ENCODE data around the gene ARSG.
"Not testable (repeated sequence)": the region's sequence is repeated elsewhere in the genome, so short reads cannot be mapped to it uniquely, and the experiment has no call there.

The ARSG gene

DNA sequence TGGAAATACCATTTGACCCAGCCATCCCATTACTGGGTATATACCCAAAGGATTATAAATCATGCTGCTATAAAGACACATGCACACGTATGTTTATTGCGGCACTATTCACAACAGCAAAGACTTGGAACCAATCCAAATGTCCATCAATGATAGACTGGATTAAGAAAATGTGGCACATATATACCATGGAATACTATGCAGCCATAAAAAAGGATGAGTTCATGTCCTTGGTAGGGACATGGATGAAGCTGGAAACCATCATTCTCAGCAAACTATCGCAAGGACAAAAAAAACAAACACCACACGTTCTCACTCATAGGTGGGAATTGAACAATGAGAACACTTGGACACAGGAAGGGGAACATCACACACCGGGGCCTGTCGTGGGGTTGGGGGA is 9.3 kb upstream of the ARSG start:
- not testable (repeated sequence) for FAIRE-seq

DNA sequence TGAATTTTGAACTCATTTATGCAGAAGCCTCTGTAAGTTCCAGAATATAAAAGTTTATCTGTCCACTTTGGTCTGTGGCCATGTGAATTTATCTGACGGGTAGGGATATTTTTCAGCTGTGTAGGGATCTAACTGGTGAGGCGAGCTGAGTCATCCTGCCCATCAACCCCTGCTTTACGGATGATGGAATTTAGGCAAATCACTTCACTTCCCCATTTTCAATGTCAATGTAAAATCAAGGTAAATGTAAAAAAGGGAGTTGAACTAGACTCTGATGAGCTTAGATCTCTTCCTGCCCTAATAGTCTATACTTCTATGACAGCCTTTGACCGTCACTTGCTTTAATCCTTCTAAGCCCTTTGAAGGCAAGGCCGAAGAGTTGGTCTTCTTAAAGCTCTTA is 2.9 kb upstream of the ARSG start:
- no peak for FAIRE-seq

DNA sequence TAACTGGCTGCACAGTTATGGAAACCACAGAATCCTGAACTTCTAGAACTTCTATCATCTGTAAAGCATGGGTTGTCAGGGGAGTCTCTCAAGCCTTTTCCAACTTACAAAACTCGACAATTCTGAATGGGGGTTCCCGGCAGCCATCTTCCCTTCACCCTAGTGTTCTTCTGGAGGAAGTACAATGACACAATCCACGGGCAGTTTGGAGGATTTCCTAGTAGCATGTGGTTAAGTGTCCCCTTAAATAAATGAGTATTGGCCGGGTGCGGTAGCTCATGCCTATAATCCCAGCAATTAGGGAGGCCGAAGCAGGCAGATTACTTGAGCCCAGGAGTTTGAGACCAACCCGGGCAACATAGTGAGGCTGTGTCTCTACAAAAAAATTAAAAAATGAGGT is 2.5 kb upstream of the ARSG start:
- no peak for FAIRE-seq

DNA sequence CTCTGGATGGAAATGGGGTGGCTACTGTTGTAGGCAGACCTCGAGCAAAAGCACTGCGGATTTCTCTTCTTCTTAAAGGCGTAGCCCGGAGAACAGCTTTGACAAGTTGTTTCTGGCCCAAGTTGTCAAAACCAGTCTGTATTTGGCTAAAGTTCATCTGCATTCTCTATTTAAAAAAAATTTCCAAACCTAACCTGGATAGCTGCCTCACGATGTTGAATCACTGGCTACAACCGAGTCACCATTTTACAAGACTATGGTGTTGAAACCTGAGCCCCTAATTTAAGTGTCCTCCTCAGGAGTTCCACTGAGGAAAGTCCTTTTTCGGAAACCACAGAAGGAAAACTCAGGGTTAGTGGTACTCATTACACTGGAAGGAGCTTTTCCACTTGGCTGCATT is 1.8 kb upstream of the ARSG start:
- no peak for FAIRE-seq

DNA sequence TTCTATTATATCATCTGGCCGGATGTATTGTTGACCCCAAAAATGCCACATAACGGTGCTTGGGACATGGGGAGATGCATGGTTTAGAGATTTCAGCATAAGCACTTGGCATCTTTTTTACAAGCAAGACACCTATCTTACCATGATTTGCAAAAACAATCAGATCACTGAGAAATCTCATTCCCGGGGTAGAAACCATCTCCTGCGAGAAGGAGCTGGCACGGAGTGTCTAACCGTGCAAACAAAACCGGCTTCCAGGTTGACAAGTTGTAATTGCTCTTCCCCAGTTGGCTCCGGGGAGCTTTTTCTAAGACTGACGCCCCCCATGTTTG is 1.4 kb upstream of the ARSG start:
- no peak for FAIRE-seq

DNA sequence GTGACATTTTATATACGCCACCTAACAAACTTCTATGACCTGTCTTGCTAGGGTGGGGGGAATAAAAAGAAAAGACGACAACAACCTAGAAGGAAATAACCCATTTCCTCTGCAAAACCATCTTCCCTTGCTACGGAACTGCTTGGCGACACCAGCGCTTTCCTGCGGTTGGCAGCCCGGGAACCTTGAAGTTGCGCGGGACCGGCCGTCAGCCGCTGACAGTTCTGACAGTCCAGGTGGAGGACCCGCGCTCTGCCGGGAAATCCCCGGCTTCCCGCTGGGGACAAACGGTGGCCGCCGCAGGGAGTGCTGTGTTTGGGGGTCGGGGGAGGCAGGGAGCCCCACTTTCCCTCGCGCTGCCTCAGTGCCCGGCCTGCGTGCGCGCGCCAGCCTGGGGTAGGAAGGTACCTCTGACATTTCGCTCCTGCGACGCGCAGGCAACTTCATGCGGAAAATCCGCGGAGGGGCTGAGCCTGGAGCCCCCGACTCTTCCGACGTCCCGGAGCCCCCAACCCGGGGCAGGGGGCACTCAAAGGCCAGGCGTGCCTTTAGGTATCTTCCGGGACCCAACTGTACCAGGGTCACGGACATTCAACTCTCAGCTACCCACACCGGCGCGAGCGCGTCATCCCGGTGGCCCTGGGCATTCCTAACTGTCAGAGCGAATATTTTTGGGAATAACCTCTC is 884 bp upstream of the ARSG start:
- FAIRE-seq, result no peak

DNA sequence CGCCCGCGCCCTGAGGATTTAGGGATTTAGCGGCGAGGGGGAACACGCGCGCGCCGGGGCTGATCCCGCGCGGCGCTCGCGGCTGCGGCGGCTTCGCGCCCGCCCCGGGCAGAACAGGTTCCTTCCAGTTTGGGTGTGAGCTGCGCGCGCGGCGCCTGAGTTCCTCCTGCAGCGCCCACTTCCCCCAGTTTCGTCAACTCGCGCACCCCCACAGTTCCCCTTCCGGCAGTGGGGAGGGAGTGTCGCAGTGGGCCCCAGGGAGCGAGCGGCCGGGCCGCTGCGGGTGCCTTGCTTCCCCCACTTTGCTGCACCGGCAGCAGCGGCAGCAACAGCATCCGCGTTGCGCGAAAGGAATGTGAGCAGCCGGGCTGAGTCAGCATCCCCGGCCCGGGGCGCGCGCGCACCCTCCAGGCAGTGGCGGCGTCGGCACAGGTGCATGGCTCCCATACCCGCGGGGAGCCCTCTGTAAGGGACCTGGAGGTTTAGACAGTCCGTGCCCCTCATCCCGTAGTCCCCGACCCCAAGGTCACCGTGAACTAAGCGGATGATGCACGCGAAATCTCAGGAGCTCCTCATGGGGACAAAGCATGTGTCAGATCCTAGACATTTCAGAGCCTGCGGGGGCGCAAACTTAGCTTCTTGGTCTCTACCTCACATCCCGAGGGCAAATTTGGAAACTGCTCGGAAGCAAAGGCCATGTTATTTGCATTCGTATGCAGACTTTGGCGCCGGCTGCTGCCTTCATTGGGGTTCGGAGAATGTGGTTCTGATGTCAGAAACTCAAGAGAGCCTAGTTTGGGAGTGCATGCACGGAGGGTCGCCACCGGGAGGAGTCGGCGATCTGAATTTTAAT is 767 bp downstream of the ARSG start:
- no peak for FAIRE-seq

DNA sequence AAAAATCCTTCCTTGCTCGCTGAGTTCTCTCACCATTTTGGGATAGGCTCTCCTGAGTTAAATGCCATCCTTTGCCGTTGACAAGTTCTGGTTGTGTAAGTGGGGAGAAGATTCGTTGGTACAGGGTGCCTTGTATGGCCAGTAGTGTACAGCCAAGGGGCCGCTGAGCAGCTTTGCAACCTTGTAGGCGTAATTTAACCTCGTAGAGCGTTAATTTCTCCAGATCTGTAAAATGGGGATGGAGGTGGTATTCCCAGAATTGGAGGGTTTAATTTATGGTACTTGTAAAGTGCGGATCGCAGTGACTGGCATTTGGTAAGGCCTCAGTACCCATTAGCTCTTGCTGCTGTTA is 1.4 kb downstream of the ARSG start:
- FAIRE-seq, result no peak

DNA sequence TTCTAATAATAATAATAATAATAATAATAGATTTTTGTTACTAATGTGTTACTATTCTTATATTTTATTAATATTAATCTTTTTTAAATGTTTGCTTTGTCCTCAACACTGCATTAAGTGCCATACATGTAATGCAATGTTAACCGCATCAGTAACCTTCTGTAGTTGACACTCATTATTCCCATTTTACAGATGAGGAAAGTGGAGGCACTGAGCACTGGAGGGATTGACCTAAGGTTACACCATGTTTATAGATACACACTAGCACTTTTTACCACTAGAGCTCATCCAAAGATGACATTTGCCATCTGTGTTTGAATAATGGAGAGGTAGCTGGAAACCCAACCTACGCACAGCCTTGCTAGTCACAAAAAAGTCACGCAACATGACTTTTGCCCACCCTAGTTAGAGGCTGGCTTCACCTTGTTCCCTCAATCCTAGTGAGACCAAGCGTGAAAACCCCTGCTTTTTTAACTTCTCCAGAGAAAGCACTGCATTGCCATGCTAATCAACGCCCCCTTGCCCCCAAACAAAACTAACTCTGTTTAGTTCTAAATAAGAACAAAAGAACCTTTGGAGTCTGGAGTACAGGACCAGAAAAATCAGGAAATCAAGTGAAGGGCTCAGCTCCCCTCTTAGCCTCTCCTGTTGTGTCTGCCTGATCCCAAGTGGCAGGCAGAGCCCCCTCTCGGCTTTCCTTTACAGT is 2.3 kb downstream of the ARSG start:
- no peak for FAIRE-seq

DNA sequence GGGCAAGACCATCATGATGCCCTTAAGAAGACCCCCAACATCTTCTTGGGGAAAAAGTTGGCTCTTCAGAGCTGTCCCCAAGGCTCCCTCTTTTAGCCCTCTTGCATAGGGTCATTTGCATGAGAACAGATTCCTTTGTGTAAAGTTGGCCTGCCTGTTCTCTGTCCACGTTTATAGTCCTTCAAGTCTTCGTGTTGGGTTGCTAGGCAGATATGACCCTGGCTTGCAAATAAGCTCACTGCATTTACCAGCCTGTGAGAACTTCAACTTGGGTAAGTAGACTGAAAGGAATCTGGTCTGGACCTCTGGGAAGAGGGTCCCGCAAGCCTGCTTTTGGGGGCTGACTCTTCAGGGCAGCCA is 2.9 kb downstream of the ARSG start:
- no peak for FAIRE-seq

DNA sequence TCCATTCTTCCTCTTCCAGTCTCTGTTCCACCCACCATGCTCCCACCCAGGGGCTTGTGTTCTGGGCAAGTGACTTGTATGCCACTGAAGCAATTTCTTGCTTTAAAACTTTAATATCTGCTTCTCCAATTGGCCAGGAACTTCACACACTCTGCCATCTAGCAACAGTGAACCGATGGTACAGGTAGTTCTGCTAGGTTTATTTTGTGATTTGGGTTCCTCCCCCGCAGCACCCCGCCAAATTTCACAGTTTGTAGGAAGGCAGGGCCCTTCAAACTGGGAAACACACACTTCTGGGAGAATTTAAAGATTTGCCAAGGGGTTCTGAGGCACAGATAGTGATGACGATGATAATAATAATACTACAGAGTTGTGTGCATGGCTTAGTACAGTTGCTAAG is 3.3 kb downstream of the ARSG start:
- FAIRE-seq, result no peak

DNA sequence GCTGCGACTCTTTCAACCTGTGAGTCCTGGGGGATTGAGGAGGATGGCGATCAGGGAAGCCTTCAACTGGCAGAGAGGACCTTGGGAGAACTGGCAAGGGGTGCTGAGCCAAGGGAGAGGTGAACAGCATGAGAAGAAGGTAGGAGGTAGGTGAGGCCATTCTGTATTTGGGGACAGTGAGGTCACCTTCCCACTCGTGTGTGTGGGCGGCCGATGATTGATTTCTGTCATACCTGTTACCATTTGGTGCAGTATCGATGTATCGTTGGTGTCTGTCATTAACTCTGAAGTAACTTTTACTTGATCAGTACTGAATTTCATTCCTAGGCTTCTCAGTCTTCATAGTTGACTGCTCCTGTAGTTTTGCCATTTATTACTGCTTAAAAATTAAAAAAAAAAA is 3.8 kb downstream of the ARSG start:
- FAIRE-seq, result no peak

DNA sequence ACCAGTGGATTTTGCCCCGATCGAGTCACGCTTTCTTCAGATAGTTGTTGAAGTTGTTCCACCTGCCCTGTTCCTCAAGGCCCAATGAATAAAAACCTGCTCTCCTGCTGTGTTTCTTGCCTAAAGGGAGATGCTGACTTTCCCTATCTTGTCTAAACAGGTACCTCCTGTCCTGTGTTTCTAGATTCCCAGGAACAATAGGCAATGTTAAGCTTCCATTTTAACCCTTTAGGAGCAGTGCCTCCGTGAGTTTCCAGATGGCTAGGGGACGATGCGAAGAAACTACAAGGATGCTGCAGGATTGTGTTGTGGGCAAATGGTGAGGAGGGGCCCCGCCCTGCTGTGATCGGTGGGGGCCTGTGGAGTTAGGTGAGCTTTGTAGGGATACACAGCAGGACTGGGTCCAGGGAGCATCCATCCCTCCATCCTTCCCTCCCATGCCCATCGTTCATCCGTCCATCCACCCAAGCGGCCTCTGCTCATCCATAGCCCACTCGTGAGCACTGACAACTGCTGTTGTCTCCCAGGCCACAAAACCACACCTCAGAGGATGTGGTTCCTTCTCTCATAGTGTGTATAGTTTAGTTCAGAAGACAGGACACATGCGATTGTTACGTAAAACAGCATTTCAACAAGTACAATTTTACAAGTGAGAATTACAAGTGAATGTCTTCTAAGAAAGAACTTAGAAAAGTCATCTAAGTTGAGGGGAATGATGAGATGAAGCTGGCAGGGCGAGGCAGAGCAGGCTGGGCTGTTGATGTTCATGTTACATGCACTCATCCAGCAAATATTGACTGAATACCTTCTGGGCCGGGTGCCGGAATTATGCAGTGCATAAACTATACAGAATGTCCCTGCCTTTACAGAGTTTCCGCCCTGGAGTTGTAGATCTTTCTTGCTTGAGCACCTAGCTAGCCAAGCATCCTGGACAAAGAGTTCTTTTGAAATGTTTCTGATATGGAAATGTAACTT is 5.2 kb downstream of the ARSG start:
- no peak for FAIRE-seq

DNA sequence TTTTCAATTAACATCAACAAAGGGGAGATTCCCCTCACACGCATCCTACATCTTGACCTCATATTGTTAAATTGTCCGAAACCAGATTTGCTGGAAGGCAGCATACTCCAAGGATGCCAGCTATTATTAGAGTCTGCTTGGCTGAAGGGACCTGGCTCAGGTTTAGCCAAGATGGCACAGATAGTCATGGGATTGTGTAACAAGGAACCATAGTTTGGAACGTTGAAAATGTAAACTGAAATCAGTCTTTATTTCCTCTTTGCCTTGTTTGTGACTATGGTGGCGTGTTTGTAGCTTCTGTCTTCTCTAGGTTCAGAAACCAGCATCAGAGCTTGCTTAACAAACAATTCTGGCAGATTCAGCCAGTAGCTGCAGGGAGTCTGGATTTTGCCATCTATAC is 5.9 kb downstream of the ARSG start:
- FAIRE-seq, result no peak

DNA sequence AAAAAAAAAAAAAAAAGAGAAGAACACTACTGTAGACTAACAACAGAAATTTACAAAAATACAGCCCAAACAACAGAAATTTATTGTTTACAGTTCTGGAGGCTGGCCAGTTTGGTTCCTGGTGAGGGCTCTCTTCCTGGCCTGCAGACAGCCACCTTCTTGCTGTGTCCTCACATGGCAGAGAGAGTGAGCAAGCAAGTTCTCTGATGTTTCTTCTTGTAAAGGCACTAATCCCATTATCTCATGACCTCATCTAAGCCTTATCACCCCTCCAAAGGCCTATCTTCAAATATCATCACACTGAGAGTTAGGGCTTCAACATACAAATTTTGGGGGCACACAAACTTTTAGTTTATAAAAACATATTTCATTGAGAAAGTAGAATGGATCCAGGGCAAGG is 7.3 kb downstream of the ARSG start:
- no peak for FAIRE-seq

DNA sequence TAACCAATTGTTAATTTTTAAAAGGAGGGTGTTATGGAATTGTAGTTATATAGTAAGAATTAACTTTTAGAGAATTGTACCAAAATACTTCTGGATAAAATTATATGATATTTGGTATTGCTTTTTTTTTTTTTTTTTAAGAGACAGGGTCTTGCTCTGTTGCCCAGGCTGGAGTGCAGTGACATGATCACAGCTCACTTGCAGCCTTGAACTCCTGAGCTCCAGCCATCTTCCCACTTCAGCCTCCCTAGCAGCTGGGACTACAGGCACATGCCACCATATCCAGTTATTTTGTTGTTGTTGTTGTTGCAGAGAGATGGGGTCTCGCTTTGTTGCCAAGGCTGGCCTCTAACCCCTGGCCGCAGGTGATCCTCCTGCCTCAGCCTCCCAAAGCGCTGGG is 8.5 kb downstream of the ARSG start:
- FAIRE-seq, result no peak

DNA sequence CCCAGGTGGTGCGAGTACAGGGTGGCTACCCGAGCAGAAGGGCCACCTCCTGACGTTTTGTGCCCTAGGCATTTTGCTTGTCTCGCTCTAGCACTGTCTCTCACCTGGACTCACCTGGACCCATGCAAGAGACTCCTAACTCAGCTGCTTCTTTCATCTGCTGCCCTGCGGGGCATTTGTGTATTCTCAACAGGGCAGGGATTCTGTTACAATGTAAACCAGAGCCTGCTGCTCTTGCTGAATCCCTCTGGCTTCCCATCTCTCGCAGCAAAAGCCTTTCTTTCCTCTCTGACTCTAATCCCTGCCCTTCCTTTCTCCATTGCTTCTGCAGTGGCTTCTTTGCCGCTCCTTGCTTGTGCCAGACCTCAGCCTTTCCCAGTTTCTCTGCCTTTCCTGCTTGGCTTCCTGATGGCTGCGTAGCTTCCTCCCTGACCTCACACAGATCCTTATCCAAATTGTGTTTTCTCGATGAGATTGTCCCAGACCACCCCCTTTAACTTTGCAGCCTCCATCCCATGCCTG is 10.2 kb downstream of the ARSG start:
- FAIRE-seq, result no peak

DNA sequence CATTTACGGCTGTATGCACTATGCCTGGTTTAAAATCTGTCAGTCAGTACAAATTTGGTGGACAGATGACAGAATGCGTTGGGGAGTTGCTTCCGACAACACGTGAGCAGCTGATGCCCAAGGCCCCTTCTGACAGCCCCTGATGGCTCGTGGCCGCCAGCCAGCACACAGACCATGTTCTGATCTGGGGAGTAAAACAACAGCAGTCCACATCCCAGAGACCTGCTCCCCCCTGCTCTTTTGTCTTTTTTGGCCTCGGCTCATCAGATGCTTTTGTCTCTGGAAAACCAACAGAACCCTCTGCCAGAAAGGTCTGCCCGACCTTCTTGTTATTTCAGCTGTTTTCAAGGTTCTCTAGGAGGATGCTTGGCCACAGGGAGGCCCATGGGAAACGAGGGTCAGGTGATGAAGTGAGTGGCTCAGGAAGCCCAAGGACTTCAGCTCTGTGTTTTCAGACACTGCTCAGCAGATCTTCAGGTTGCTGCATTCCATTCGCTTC is 10.8 kb downstream of the ARSG start:
- FAIRE-seq, result no peak

DNA sequence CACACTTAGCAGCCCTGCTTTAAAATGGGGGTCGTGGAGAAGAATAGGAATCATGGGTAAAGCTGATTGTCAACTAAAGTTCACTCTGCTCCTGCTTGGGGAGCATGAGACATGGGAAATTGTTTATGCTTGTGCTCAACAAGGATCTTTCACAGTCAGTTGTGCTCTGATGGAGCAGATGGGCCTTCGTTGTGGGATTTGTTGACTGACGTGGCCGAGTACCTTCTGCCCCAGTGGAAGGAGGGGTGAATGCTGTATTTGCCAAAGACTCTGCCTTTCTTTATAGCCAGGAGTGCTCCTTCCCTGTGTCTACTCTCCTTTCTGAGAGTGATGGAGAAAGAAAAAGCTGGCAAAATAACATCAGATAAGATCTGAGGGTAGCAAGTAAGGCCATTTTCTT is 11.4 kb downstream of the ARSG start:
- FAIRE-seq, result no peak

DNA sequence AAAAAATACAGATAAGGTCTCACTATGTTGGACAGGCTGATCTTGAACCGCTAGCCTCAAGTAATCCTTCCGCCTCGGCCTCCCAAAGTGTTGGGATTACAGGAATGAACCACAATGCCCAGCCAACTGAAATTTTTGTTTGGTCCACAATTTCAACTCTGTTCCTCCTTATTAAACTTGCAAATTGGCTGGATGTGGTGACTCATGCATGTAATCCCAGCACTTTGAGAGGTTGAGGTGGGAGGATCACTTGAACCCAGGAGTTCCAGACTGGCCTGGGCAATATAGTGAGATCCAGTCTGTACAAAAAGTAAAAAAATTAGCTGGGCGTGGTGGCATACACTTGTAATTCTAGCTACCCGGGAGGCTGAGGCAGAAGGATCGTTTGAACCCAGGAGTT is 13.4 kb downstream of the ARSG start:
- FAIRE-seq, result no peak

DNA sequence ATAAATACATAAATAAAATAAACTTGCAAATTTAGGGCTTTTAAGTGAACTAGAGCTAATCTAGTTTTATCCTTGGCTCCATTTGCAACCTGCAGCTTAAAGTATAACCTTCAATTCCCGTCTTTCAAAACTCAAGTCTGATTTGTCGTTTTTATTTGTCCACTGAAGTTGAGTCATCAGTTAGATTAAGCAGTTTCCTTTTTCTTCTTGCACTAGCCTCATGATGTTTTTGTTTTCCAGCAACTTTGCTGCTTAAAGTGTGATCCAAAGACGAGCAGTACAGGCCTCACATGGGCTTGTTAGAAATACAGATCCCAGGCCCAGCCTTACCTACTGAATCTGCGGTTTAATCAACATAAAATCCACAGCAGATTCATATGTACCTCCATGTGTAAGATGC is 13.8 kb downstream of the ARSG start:
- no peak for FAIRE-seq

DNA sequence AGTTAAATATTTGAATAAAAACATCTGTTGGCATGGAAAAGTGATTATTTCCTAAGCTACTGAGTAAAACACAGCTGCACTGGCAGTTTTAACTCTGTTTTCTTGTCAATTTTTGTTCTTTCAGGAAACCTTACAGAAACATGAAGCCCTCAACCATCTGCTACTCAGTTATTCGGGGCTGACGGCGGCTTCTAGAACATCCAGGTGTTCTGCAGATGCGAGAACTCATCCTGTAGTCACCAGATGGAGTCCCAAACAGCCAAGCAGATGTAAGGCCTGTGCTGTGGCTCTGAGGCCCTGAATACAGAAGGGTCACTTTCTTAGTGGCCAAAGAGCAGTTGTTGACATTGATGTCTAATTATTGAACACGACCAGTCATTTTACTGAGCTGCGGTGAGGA is 15.5 kb downstream of the ARSG start:
- FAIRE-seq, result no peak

DNA sequence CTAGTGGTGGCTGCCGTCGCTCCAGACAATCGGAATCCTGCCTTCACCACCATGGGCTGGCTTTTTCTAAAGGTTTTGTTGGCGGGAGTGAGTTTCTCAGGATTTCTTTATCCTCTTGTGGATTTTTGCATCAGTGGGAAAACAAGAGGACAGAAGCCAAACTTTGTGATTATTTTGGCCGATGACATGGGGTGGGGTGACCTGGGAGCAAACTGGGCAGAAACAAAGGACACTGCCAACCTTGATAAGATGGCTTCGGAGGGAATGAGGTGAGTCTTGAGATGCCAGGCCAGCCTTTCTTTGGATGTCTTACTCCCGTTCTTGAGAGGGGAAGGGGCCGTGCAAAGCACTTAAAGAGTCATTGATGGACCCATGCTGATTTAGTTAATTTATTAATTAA is 16.1 kb downstream of the ARSG start:
- no peak for FAIRE-seq
